GM23248 (cell line): ENCODE results near the gene RNF135. TPM values are rescaled to one million over a fixed set of nuclear protein-coding genes. Genes with fewer than 3 reads are reported as not detected.
A peak's percentile ranks its signal among the peaks of the same experiment; 100 is the strongest.

ENCODE experiments used
- DNase-seq: peaks from one replicate; pipeline ENCODE4 v3.0.0-alpha.2; 2015
- H2AFZ ChIP-seq: fragments of 200-600 bp; sonication (generic); 2 replicates; pipeline ENCODE4 v1.6.1; 2016; ENCODE audit warnings: antibody characterized with exemption
- H3F3A ChIP-seq: fragments of 200-600 bp; sonication (generic); 2 replicates; pipeline ENCODE4 v1.6.1; 2016; ENCODE audit warnings: mild to moderate bottlenecking, antibody characterized with exemption, mixed run types; ENCODE audit not compliant: insufficient read depth
- H3K27ac ChIP-seq: fragments of 200-600 bp; sonication (generic); 2 replicates; pipeline ENCODE4 v1.5.1; 2016; ENCODE audit warnings: mild to moderate bottlenecking
- H3K27me3 ChIP-seq: fragments of 200-600 bp; sonication (generic); replicated peaks from 2 replicates; pipeline ENCODE4 v1.6.1; 2016; ENCODE audit warnings: mild to moderate bottlenecking; ENCODE audit not compliant: insufficient read depth
- H3K36me3 ChIP-seq: fragments of 200-600 bp; sonication (generic); 2 replicates; pipeline ENCODE4 v1.6.1; 2016; ENCODE audit warnings: low read depth, mild to moderate bottlenecking
- H3K4me1 ChIP-seq: fragments of 200-600 bp; sonication (generic); 2 replicates; pipeline ENCODE4 v1.6.1; 2016; ENCODE audit warnings: mild to moderate bottlenecking; ENCODE audit not compliant: insufficient read depth
- H3K4me2 ChIP-seq: fragments of 200-600 bp; sonication (generic); one replicate; pipeline ENCODE4 v1.6.1; 2016; ENCODE audit warnings: mild to moderate bottlenecking; ENCODE audit not compliant: unreplicated experiment
- H3K4me3 ChIP-seq: fragments of 200-600 bp; sonication (generic); 2 replicates; pipeline ENCODE4 v1.5.1; 2016; ENCODE audit warnings: mild to moderate bottlenecking
- H3K79me2 ChIP-seq: fragments of 200-600 bp; sonication (generic); 2 replicates; pipeline ENCODE4 v1.6.1; 2016; ENCODE audit warnings: mild to moderate bottlenecking; ENCODE audit not compliant: insufficient read depth
- H3K9ac ChIP-seq: fragments of 200-600 bp; sonication (generic); 2 replicates; pipeline ENCODE4 v1.6.1; 2016; ENCODE audit warnings: mild to moderate bottlenecking
- H3K9me2 ChIP-seq: fragments of 200-600 bp; sonication (generic); 2 replicates; pipeline ENCODE4 v1.6.1; 2016; ENCODE audit warnings: mixed run types, mild to moderate bottlenecking, moderate library complexity; ENCODE audit not compliant: insufficient read depth
- H3K9me3 ChIP-seq: fragments of 200-600 bp; sonication (generic); one replicate; pipeline ENCODE4 v1.6.1; 2017; ENCODE audit warnings: low read depth
- H4K20me1 ChIP-seq: fragments of 200-600 bp; sonication (generic); 2 replicates; pipeline ENCODE4 v1.6.0; 2016; ENCODE audit not compliant: insufficient read depth
- EZH2 ChIP-seq: fragments of 200-600 bp; sonication (generic); IDR thresholded peaks from 2 replicates; pipeline ENCODE4 v1.6.1; 2018; ENCODE audit warnings: antibody characterized with exemption, mild to moderate bottlenecking; ENCODE audit not compliant: insufficient read depth, poor library complexity, severe bottlenecking
- EZH2phosphoT487 ChIP-seq: fragments of 200-600 bp; sonication (generic); IDR thresholded peaks from 2 replicates; pipeline ENCODE4 v1.6.1; 2018; ENCODE audit warnings: antibody characterized with exemption, moderate library complexity, mild to moderate bottlenecking, low read depth; ENCODE audit not compliant: insufficient read depth
- WGBS, 2 experiments: methylation state at CpG; one replicate each; pipeline ENCODE4 v1.1.6; 2015 to 2017; ENCODE audit warnings: low lambda C conversion rate in 2 of 2, low coverage in 1 of 2; ENCODE audit errors: missing lambda C conversion rate in 2 of 2; 5-methylcytosine and 5-hydroxymethylcytosine counted together
- in situ Hi-C: fragments of 300-500 bp; cut with MboI; formaldehyde crosslinking; loops from 2 replicates; pipeline ENCODE4 v1.15.0; 2020
- polyA plus RNA-seq: library from polyadenylated mRNA; unstranded; fragments of >200 nt; fragmentation: Nextera tagmentation; extraction: Ambion mirVana; gene quantifications from 2 replicates; pipeline ENCODE4 v1.2.1, GENCODE V29; 2016
- total RNA-seq: library from RNA; depleted of rRNA; stranded (reverse); fragments of >200 nt; shearing (Covaris generic); gene quantifications from 2 replicates; pipeline ENCODE4 v1.2.3, GENCODE V29; 2014

The RNF135 gene
- total and polyA plus RNA-seq, 2 experiments from 2014 or later = 20.5 to 21.2 TPM

DNA sequence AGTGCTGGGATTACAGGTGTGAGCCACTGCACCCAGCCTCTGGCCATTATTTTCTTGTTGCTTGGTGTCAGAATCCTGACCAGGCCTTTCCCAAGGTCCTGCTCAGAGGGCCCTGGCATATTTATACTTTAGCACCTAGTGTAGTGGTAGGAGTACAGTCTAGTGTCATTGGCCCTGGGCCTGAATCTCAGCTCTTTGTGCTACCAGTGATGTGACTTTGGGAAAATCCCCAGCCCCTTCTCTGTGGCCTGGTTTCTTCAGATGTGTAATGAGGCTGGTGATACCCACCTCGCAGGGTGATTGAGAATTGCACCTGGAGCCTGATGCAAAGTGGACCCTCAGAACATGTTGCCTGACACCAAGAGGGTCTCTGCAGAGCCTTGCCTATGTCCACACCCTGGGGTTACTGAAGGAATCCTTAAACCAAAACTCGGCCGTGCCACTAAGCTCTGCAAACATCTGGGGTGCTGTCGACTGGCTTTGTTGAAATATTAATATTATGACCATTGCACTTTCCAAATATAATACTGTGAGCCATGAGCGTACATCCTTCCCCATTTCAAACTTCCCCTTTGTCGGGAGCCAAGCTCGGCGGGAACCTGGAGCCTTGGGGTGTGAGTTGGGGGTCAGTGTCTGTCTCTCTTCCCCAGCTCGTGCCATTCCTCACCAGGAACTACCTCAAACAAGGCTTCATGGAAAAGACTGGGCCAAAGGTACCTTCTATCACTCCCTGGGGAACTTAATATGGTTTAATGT lies 18.0 kb upstream of the RNF135 start:
- TF ChIP-seq EZH2 = no peak
- TF ChIP-seq EZH2phosphoT487 = no peak
- Histone ChIP-seq H3K27me3 (no peaks in the 10 kb centered on the region), H3K27ac (no peak overlapping the region), H3K4me2 (no peak overlapping the region), H3K4me3 (no peak overlapping the region), H3K79me2 (no peaks in the 10 kb centered on the region), H3K9me3 (no peaks in the 10 kb centered on the region), H2AFZ (no peak overlapping the region), H3K9ac (no peak overlapping the region), H3K9me2 (no peaks in the 10 kb centered on the region), H4K20me1 (no peaks in the 10 kb centered on the region), H3K4me1 (0 out of 2 replicates have a peak, but pooled peaks cover 4% of the 10 kb centered on the region), H3K36me3 (no peaks in the 10 kb centered on the region), H3F3A (peaks cover 5% of the 10 kb centered on the region; the same call in 1 of the 2 replicates)
- DNase-seq = no peak
- in situ Hi-C loops = no loop called here
- 87 to 90% methylated on average over 9 of the region's 9 CpGs for WGBS, 2 experiments

GRCh38 chr17:30954046-30954830 lies 16.6 kb upstream of the RNF135 start:
- Histone ChIP-seq H3K36me3 (no peaks in the 10 kb centered on the region), H3K9me3 (no peaks in the 10 kb centered on the region), H3K4me2 (no peak overlapping the region), H3K79me2 (no peaks in the 10 kb centered on the region), H4K20me1 (no peaks in the 10 kb centered on the region), H3K9ac (no peak overlapping the region), H3F3A (peaks cover 5% of the 10 kb centered on the region; the same call in 1 of the 2 replicates), H3K27ac (no peak overlapping the region), H2AFZ (no peak overlapping the region), H3K4me3 (no peak overlapping the region), H3K9me2 (no peaks in the 10 kb centered on the region), H3K4me1 (0 out of 2 replicates have a peak, but pooled peaks cover 4% of the 10 kb centered on the region), H3K27me3 (no peaks in the 10 kb centered on the region)
- in situ Hi-C loops = no loop called here
- no peak for DNase-seq
- TF ChIP-seq EZH2 (no peak), EZH2phosphoT487 (no peak)
- WGBS, 2 experiments = 84 to 86% methylated on average over 6 of the region's 6 CpGs

- H3K4me2 ChIP-seq = no peak overlapping the region
- H3K9me3 ChIP-seq = no peaks in the 10 kb centered on the region
- no peak overlapping the region for H3K4me3 ChIP-seq
- no peak for TF ChIP-seq EZH2phosphoT487
- no peak for TF ChIP-seq EZH2
- no peaks in the 10 kb centered on the region for H3F3A ChIP-seq
- no peak overlapping the region for H3K27ac ChIP-seq
- no peaks in the 10 kb centered on the region for H4K20me1 ChIP-seq
- peak overlapping the region; percentile 51 for H2AFZ ChIP-seq
- H3K79me2 ChIP-seq = no peaks in the 10 kb centered on the region
- peak; percentile 13 for DNase-seq
- WGBS, 2 experiments = 52 to 54% methylated on average over 8 of the region's 8 CpGs
- in situ Hi-C loops = no loop called here
- H3K9me2 ChIP-seq = no peaks in the 10 kb centered on the region
- H3K4me1 ChIP-seq = peaks cover 3% of the 10 kb centered on the region; the same call in 1 of the 2 replicates
- no peaks in the 10 kb centered on the region for H3K36me3 ChIP-seq
- no peaks in the 10 kb centered on the region for H3K27me3 ChIP-seq
- no peak overlapping the region for H3K9ac ChIP-seq
Observed at GRCh38 chr17:30956764-30957374, 14.0 kb upstream of the RNF135 start.

DNA sequence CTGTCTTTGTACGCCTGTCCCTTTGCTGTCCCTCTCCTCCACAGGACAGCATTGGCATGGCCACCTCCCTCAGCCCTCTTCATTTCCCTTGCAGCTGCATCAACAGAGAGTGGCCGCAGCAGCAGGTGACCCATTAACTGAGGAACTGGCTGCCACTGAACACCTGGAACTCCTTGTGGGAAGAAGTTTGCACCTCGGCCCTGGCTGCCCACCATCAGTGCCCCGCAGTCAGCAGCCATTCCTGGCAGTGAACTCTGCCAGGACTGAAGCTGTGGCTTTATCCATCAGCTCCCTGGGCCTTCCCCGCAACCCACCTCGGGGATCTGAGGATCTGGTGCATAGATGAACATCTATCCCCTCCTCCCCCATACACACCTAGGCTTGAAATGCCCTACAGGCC lies 13.1 kb upstream of the RNF135 start:
- H3K79me2 ChIP-seq = no peaks in the 10 kb centered on the region
- no peaks in the 10 kb centered on the region for H4K20me1 ChIP-seq
- no peaks in the 10 kb centered on the region for H3F3A ChIP-seq
- no peak overlapping the region for H3K4me3 ChIP-seq
- no peak overlapping the region for H3K4me2 ChIP-seq
- H3K9ac ChIP-seq = no peak overlapping the region
- no peaks in the 10 kb centered on the region for H3K36me3 ChIP-seq
- no peak for TF ChIP-seq EZH2phosphoT487
- no peak for TF ChIP-seq EZH2
- no peak for DNase-seq
- no peaks in the 10 kb centered on the region for H3K27me3 ChIP-seq
- in situ Hi-C loops = no loop called here
- no peaks in the 10 kb centered on the region for H3K9me3 ChIP-seq
- H3K9me2 ChIP-seq = no peaks in the 10 kb centered on the region
- 0 out of 2 replicates have a peak overlapping the region, but pooled peaks have one; percentile 32 for H2AFZ ChIP-seq
- H3K4me1 ChIP-seq = peaks cover 9% of the 10 kb centered on the region; the same call in 1 of the 2 replicates
- WGBS, 2 experiments = 86 to 89% methylated on average over 6 of the region's 6 CpGs
- no peak overlapping the region for H3K27ac ChIP-seq
